Measurements from ENCODE around the gene FBXO42. TPM values are rescaled to one million over a fixed set of nuclear protein-coding genes. Genes with fewer than 3 reads are reported as not detected.

The FBXO42 gene
- total and polyA plus RNA-seq, 2 experiments from 2014 or later: 6.0 to 20.7 TPM

GRCh38 chr1:16239972-16240491, 112.2 kb downstream of the FBXO42 start:
- H3K4me1 Mint-ChIP-seq: peaks cover 17% of the 10 kb centered on the region; the same call in 2 of the 3 replicates
- H3K27me3 Mint-ChIP-seq (ENCODE audit: insufficient read depth, low read depth, poor library complexity): peaks cover 13% of the 10 kb centered on the region
- Histone ChIP-seq H3K4me1 (ENCODE audit: insufficient read depth) (peaks cover 3% of the 10 kb centered on the region), H3K9me2 (ENCODE audit: insufficient read depth) (no peaks in the 10 kb centered on the region), H2AFZ (no peak overlapping the region), H3K36me3 (ENCODE audit: insufficient read depth) (no peaks in the 10 kb centered on the region), H3K4me3 (no peak overlapping the region), H3K27me3 (ENCODE audit: insufficient read depth) (peaks cover 5% of the 10 kb centered on the region; the same call in 1 of the 2 replicates), H3K4me2 (no peak overlapping the region), H3K27ac (ENCODE audit: low read depth) (no peak overlapping the region), H3F3A (replicated peaks; ENCODE audit: low read depth) (no peaks in the 10 kb centered on the region; the same call in 1 of the 2 replicates), H3K79me2 (replicated peaks; ENCODE audit: insufficient read depth) (no peaks in the 10 kb centered on the region), H4K20me1 (replicated peaks; ENCODE audit: insufficient read depth) (no peaks in the 10 kb centered on the region; the same call in 1 of the 2 replicates)
- ATAC-seq (no peak), DNase-seq (ENCODE audit: low spot score) (no peak)
- H3K27ac Mint-ChIP-seq: no peak overlapping the region
- no peak for TF ChIP-seq ETS1 (IDR thresholded peaks at IDR 0.05)
- no peak for TF ChIP-seq ZNF331 (CRISPR knock-in tag; IDR thresholded peaks at IDR 0.05; ENCODE audit: low read depth)
- no peak for TF ChIP-seq JUNB (IDR thresholded peaks at IDR 0.05; ENCODE audit: unreplicated experiment)
- no peak for TF ChIP-seq ZNF462 (CRISPR knock-in tag; IDR thresholded peaks at IDR 0.05)
- no peak for TF ChIP-seq EZH2phosphoT487 (IDR thresholded peaks at IDR 0.05; ENCODE audit: unreplicated experiment)
- TF ChIP-seq STAT1 (IDR thresholded peaks at IDR 0.05; ENCODE audit: unreplicated experiment): no peak
- no peak for TF ChIP-seq POLR2AphosphoS5 (IDR thresholded peaks at IDR 0.05; ENCODE audit: low read depth)
- TF ChIP-seq CREB1 (CRISPR knock-in tag; IDR thresholded peaks at IDR 0.05; ENCODE audit: low read depth): no peak
- no peak for TF ChIP-seq NANOG (IDR thresholded peaks at IDR 0.05; ENCODE audit: borderline replicate concordance)
- TF ChIP-seq ZNF114 (CRISPR knock-in tag; IDR thresholded peaks at IDR 0.05): no peak
- no peak for TF ChIP-seq REST (IDR thresholded peaks at IDR 0.05; ENCODE audit: unreplicated experiment)
- no peak for TF ChIP-seq EZH2 (IDR thresholded peaks at IDR 0.05; ENCODE audit: low read depth, unreplicated experiment)
- TF ChIP-seq CTCF (conservative IDR thresholded peaks at IDR 0.05; ENCODE audit: low read depth in 2 of 2): no peak
- no peak overlapping the region; the same call in 2 of the 3 replicates for H3K4me3 Mint-ChIP-seq
- H3K9me3 Mint-ChIP-seq: no peaks in the 10 kb centered on the region
- no peaks in the 10 kb centered on the region for H3K36me3 Mint-ChIP-seq (ENCODE audit: low read depth)
